AG09309 (cell line): ENCODE measurements around the gene KRTAP9-9.
"Not testable (repeated sequence)": the region's sequence is repeated elsewhere in the genome, so short reads cannot be mapped to it uniquely, and the experiment has no call there.

Experiments used
- DNase-seq: peaks from one replicate; pipeline ENCODE4 v3.0.0-alpha.2; 2010; ENCODE audit warnings: low read depth
- H3K4me3 ChIP-seq: 2 replicates; pipeline ENCODE4 v1.5.1; 2011; ENCODE audit warnings: mild to moderate bottlenecking, low read depth, low read length, moderate library complexity; ENCODE audit not compliant: control insufficient read depth
- TF ChIP-seq, protein P1 (sequence below): IDR thresholded peaks from 2 replicates; pipeline ENCODE4 v1.5.1; 2011; ENCODE audit warnings: mild to moderate bottlenecking, low read depth, low read length, inconsistent platforms; ENCODE audit not compliant: insufficient read depth, control insufficient read depth; ENCODE audit errors: missing control alignments

The KRTAP9-9 gene

DNA sequence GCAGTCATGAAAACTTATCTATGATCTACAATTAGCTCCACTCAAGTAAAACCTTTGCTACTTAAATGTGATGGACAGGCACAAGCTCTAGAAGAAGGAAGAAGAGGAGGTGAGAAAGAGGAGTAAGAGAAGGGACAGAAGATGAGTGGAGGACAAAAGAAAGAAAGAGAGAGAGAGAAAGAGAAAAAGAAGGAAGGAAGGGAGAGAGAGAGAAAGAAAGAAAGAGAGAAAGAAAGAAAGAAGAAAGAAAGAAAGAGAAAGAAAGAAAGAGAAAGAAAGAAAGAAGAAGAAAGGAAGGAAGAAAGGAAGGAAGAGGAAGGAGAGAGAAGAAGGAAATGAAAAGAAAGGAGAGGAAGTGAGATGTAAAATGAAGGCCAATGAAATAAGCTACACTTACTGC is 25.1 kb upstream of the KRTAP9-9 start:
- DNase-seq: no peak
- TF ChIP-seq, protein P1, sequence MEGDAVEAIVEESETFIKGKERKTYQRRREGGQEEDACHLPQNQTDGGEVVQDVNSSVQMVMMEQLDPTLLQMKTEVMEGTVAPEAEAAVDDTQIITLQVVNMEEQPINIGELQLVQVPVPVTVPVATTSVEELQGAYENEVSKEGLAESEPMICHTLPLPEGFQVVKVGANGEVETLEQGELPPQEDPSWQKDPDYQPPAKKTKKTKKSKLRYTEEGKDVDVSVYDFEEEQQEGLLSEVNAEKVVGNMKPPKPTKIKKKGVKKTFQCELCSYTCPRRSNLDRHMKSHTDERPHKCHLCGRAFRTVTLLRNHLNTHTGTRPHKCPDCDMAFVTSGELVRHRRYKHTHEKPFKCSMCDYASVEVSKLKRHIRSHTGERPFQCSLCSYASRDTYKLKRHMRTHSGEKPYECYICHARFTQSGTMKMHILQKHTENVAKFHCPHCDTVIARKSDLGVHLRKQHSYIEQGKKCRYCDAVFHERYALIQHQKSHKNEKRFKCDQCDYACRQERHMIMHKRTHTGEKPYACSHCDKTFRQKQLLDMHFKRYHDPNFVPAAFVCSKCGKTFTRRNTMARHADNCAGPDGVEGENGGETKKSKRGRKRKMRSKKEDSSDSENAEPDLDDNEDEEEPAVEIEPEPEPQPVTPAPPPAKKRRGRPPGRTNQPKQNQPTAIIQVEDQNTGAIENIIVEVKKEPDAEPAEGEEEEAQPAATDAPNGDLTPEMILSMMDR: no peak
- no peak overlapping the region for H3K4me3 ChIP-seq

DNA sequence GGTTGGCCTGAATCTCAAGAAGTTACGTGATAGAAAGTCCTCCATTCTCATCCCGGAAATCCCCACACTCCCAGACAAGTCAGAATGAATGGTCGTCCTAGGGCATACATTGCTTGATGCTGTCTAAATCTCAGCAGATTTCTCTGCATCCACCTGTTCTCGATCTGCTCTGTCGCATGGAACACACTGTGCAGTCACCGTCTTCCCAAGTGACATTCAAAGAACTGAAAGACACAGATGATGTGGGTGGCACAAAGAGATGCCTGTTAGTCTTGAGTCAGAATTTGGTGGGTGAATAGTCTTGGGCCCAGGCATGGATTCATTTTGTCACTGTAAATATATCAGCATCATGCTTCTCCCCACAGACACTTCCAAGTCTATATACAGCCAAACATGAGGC is 23.5 kb upstream of the KRTAP9-9 start:
- no peak overlapping the region for H3K4me3 ChIP-seq
- TF ChIP-seq, protein P1: no peak
- no peak for DNase-seq

DNA sequence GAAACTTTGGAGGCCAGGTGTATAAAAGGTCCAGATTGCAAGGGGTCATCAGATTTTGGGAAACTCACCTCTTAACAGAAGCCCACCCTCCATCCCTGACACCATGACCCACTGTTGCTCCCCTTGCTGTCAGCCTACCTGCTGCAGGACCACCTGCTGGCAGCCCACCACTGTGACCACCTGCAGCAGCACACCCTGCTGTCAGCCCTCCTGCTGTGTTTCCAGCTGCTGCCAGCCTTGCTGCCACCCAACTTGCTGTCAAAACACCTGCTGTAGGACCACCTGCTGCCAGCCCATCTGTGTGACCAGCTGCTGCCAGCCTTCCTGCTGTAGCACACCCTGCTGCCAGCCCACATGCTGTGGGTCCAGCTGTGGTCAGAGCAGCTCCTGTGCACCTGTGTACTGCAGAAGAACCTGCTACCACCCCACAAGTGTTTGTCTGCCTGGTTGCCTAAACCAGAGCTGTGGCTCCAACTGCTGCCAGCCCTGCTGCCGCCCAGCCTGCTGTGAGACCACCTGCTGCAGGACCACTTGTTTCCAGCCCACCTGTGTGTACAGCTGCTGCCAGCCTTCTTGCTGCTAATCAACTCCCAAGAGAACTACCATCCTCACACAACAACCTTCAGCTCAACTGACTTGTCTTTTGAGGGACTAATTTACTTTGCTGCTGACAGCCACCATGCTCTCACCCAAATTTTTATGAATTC is 22.6 kb upstream of the KRTAP9-9 start, which contains the start of gene KRTAP9-3:
Gene KRTAP9-3 (plus strand): TSS at position 51 of the 707 bp plus-strand sequence. CDS start 53 bp downstream, at position 104.
- DNase-seq: not testable (repeated sequence)

DNA sequence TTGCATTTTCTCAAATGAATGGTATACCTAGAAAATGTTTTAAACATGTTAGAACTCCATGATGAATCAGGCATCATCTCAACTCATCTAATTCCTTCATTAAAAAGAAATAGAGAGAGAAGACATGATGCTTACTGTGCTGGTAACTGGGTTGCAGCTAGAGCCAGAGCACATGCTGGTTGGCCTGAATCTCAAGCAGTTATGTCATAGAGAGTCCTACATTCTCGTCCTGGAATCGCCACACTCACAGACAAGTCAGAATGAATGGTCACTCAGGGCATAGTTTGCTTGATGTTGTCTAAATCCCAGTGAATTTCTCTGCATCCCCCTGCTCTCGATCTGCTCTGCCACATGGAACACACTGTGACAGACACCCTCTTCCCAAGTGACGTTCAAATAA is 18.1 kb upstream of the KRTAP9-9 start:
- not testable (repeated sequence) for H3K4me3 ChIP-seq, DNase-seq

More for the DNA sequence above, 22.6 kb upstream of the KRTAP9-9 start, which contains the start of gene KRTAP9-3:
- H3K4me3 ChIP-seq: not testable (repeated sequence)

DNA sequence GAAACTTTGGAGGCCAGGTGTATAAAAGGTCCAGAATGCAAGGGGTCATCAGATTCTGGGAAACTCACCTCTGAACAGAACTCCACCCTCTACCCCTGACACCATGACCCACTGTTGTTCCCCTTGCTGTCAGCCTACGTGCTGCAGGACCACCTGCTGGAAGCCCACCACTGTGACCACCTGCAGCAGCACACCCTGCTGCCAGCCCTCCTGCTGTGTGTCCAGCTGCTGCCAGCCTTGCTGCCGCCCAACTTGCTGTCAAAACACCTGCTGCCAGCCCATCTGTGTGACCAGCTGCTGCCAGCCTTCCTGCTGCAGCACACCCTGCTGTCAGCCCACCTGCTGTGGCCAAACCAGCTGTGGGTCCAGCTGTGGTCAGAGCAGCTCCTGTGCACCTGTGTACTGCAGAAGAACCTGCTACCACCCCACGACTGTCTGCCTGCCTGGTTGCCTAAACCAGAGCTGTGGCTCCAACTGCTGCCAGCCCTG is 17.2 kb upstream of the KRTAP9-9 start, which contains the start of gene KRTAP9-8:
Gene KRTAP9-8 (plus strand): TSS at position 51 of the 489 bp plus-strand sequence. CDS start 53 bp downstream, at position 104.
- not testable (repeated sequence) for H3K4me3 ChIP-seq, DNase-seq

DNA sequence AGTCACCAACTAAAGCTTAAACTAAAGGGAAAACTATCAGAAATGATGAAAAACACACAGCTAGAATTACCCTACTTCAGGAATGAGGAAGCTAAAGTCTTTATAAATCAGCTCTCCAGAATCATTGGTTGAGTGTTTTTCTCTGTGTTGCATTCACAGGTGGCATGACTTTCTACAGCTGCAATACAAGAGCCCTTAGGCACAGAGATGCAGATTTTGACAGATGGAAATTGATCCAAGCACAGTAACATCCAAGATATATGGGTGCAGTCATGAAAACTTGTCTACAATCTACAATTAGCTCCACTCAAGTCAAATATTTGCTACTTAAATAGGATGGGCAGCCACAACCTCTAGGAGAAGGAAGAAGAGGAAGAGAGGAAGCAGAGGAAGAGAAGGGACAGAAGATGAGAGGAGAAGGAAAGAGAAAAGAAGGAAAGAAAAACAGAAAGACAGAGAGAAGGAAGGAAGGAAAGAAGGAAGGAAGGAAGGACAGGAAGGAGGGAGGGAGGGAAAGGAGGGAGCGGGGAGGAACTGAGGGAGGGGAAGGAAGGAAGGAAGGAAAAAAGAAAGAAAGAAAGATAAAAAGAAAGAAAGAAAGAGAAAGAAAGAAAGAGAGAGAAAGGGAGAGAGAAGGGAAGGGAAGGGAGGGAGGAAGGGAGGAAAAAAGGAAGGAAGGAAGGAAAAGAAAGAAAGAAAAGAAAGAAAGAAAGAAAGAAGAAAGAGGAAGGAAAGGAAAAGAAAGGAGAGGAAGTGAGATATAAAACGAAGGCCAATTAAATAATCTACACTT is 8.0 kb upstream of the KRTAP9-9 start:
- H3K4me3 ChIP-seq, DNase-seq: not testable (repeated sequence)

DNA sequence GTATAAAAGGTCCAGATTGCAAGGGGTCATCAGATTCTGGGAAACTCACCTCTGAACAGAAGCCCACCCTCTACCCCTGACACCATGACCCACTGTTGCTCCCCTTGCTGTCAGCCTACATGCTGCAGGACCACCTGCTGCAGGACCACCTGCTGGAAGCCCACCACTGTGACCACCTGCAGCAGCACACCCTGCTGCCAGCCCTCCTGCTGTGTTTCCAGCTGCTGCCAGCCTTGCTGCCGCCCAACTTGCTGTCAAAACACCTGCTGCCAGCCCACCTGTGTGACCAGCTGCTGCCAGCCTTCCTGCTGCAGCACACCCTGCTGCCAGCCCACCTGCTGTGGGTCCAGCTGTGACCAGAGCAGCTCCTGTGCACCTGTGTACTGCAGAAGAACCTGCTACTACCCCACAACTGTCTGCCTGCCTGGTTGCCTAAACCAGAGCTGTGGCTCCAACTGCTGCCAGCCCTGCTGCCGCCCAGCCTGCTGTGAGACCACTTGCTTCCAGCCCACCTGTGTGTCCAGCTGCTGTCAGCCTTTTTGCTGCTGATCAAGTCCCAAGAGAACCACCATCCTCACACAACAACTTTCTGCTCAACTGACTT is 5.4 kb upstream of the KRTAP9-9 start, which contains the start of gene KRTAP9-4:
Gene KRTAP9-4 (plus strand): TSS at position 51 of the 604 bp plus-strand sequence. CDS start 34 bp downstream, at position 85.
- DNase-seq, H3K4me3 ChIP-seq: not testable (repeated sequence)

DNA sequence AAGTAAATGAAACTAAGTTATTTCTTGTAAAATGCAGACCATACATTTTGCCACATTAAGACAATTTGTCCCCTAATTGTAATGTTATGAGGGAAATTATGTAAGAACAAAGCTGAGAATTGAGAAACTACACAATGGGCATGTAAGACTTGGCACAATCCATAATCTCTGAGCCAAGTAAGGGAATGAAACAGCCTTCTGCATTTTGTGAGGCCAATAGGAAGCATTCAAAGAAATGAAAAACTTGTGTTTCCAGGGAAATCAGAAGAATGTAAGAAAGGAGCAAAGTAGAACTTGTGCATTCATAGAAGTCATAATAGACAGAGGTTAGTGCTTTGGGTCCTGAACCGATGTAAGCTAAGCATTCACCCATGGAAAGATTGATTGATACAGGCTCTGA is 3.9 kb upstream of the KRTAP9-9 start:
- TF ChIP-seq, protein P1: no peak
- no peak overlapping the region for H3K4me3 ChIP-seq
- DNase-seq: no peak

DNA sequence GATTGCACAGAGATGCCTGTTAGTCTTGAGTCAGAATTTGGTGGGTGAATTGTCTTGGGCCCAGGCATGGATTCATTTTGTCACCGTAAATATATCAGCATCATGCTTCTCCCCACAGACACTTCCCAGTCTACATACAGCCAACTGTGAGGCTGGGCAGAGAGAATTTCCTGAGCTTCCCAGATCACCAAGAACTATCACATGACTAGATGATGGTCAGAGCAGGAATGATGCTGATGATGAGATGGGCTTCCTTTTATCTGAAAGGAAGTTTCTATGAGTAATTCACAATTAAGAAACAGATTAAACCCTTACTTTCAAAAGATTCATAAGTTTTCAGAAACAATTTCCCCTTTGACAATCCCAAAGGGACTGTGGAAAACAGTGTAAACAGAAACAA is 323 bp upstream of the KRTAP9-9 start:
- no peak overlapping the region for H3K4me3 ChIP-seq
- TF ChIP-seq, protein P1: no peak
- no peak for DNase-seq
